HepG2 (cell line): ENCODE measurements around the gene CDC27. TPM values are rescaled to one million over a fixed set of nuclear protein-coding genes. Genes with fewer than 3 reads are reported as not detected.

Experiments used
- ATAC-seq: fragments of 200-7000 bp; cut with Tn5 transposase; 3 replicates; pipeline ENCODE4 v1.9.1; 2020; ENCODE audit warnings: mild to moderate bottlenecking, moderate library complexity
- BruUV-seq: library from RNA; stranded (reverse); fragments of 400-500 nt; replicated peaks from 2 replicates; lab custom pipeline; 2021; lab: Mats Ljungman, UMichigan
- CTCF ChIA-PET: fragments of 300-600 bp; formaldehyde crosslinking; extraction: SDS; loops from one replicate; lab custom pipeline; 2021; ENCODE audit warnings: low total read pairs, inconsistent platforms, low intra/inter-chr PET ratio; lab: Yijun Ruan, JAX
- POLR2A ChIA-PET: fragments of 350-600 bp; sonication (Branson Sonifier 250); formaldehyde crosslinking; loops from one replicate; lab custom pipeline; 2020; ENCODE audit warnings: antibody characterized with exemption, inconsistent platforms; lab: Yijun Ruan, JAX
- DNase-seq: peaks from one replicate; pipeline ENCODE4 v3.0.0-alpha.2; 2015; ENCODE audit warnings: low spot score
- FAIRE-seq: peaks from 3 replicates; lab custom pipeline; 2011; peaks lifted over from hg19 to GRCh38; lab: Jason Lieb, UNC
- H2AFZ ChIP-seq: one replicate; pipeline ENCODE4 v1.6.1; 2011; ENCODE audit warnings: low read length, inconsistent platforms
- H3K27ac ChIP-seq: fragments of 300-600 bp; 3 replicates; pipeline ENCODE4 v1.8.0; 2011; ENCODE audit warnings: mixed run types, mild to moderate bottlenecking, mixed read lengths, low read length, inconsistent platforms; ENCODE audit not compliant: insufficient read depth; ENCODE audit errors: extremely low read length
- H3K27me3 ChIP-seq, 2 experiments: fragments of 200-600 bp in 1 of 2; 2 replicates in 1 of 2; 3 replicates in 1 of 2; pipeline versions ENCODE4 v1.6.0 to v1.8.0; 2011; ENCODE audit warnings: low read length in 2 of 2, mild to moderate bottlenecking in 2 of 2, moderate library complexity in 2 of 2, inconsistent platforms in 1 of 2; ENCODE audit not compliant: insufficient read depth in 2 of 2, control insufficient read depth in 1 of 2
- H3K36me3 ChIP-seq, 2 experiments: fragments of 200-600 bp in 1 of 2; replicated peaks in 1 of 2; 2 replicates in 1 of 2; 3 replicates in 1 of 2; pipeline versions ENCODE4 v1.5.1 to v1.8.0; 2011; ENCODE audit warnings: low read length in 2 of 2, inconsistent platforms in 1 of 2; ENCODE audit not compliant: insufficient read depth in 2 of 2, control insufficient read depth in 1 of 2
- H3K4me1 ChIP-seq: 2 replicates; pipeline ENCODE4 v1.5.1; 2012; ENCODE audit warnings: low read length, inconsistent platforms; ENCODE audit not compliant: insufficient read depth
- H3K4me2 ChIP-seq: 2 replicates; pipeline ENCODE4 v1.6.0; 2011; ENCODE audit warnings: low read depth, low read length, inconsistent platforms
- H3K4me3 ChIP-seq, 3 experiments: fragments of 200-600 bp in 1 of 3; sonication (generic), shearing (Covaris generic) in 1 of 3; replicated peaks in 1 of 3; 2 replicates each; pipeline ENCODE4 v1.5.1; 2011 to 2016; ENCODE audit warnings: low read length in 3 of 3, inconsistent platforms in 2 of 3, low read depth in 2 of 3, mild to moderate bottlenecking in 2 of 3, control low read depth in 1 of 3, mixed read lengths in 1 of 3; ENCODE audit not compliant: insufficient read depth in 1 of 3
- H3K79me2 ChIP-seq: one replicate; pipeline ENCODE4 v1.6.1; 2011; ENCODE audit warnings: low read length, inconsistent platforms; ENCODE audit not compliant: insufficient read depth
- H3K9ac ChIP-seq: 2 replicates; pipeline ENCODE4 v1.6.0; 2011; ENCODE audit warnings: mild to moderate bottlenecking, low read depth, low read length, inconsistent platforms; ENCODE audit not compliant: insufficient read depth
- H3K9me3 ChIP-seq: 2 replicates; pipeline ENCODE4 v1.5.1; 2012; ENCODE audit warnings: mild to moderate bottlenecking, low read length
- H4K20me1 ChIP-seq: 2 replicates; pipeline ENCODE4 v1.6.0; 2011; ENCODE audit warnings: inconsistent platforms, mild to moderate bottlenecking, low read length, moderate library complexity; ENCODE audit not compliant: insufficient read depth
- HNRNPK ChIP-seq: fragments of 200-400 bp; formaldehyde crosslinking; IDR thresholded peaks from 2 replicates; pipeline ENCODE4 v1.6.1; 2018; ENCODE audit warnings: low read length, low read depth, moderate library complexity, mild to moderate bottlenecking; ENCODE audit not compliant: poor library complexity, severe bottlenecking
- POGK ChIP-seq: sonication (generic); formaldehyde crosslinking; conservative IDR thresholded peaks from 2 replicates; pipeline ENCODE4 v1.8.0; 2022; ENCODE audit warnings: mild to moderate bottlenecking, moderate library complexity, missing genetic modification reagents
- SCMH1 ChIP-seq: sonication (generic); formaldehyde crosslinking; IDR thresholded peaks from 2 replicates; pipeline ENCODE4 v1.9.0; 2021; ENCODE audit warnings: missing genetic modification reagents, mild to moderate bottlenecking, borderline replicate concordance
- ZNF124 ChIP-seq: sonication (generic); formaldehyde crosslinking; IDR thresholded peaks from 2 replicates; pipeline ENCODE4 v1.4.0; 2020; ENCODE audit warnings: missing genetic modification reagents
- ZNF576 ChIP-seq: sonication (generic); formaldehyde crosslinking; IDR thresholded peaks from 2 replicates; pipeline ENCODE4 v1.4.0; 2020; ENCODE audit warnings: mild to moderate bottlenecking, missing genetic modification reagents
- WGBS: methylation state at CpG from one replicate; pipeline ENCODE4 v1.1.6; 2017; ENCODE audit warnings: low lambda C conversion rate; 5-methylcytosine and 5-hydroxymethylcytosine counted together
- in situ Hi-C: cut with HindIII; loops from 2 replicates; pipeline ENCODE4 v1.10.0; 2017; ENCODE audit warnings: low pct_unique_long_range_greater_than_20kb; ENCODE audit not compliant: extremely low pct_ligation_motif_present
- intact Hi-C: fragments of 100-400 bp; cut with micrococcal nuclease; formaldehyde crosslinking; loops from one replicate; pipeline ENCODE4 v1.10.0; 2022; ENCODE audit not compliant: unreplicated experiment
- polyA plus RNA-seq, 8 experiments: library from polyadenylated mRNA; depleted of rRNA in 3 of 8; stranded (reverse) in 7 of 8; unstranded in 1 of 8; fragments of >200 nt; fragmentation: Illumina TruSeq in 4 of 8; extraction: Trizol in 4 of 8; gene quantifications; 2 replicates each; pipeline versions ENCODE4 v1.2.1 to v1.2.3, GENCODE V29; 2011 to 2016; ENCODE audit warnings: low read depth in 4 of 8, missing spikeins in 1 of 8, mixed read lengths in 1 of 8; ENCODE audit not compliant: insufficient read depth in 1 of 8
- total RNA-seq, 5 experiments: library from RNA; depleted of rRNA; stranded (reverse); fragments of >200 nt; fragmentation: Illumina TruSeq; extraction: Trizol; gene quantifications; 2 replicates each; pipeline ENCODE4 v1.2.3, GENCODE V29; 2016; ENCODE audit warnings: low read depth in 1 of 5

Gene CDC27
- total and polyA plus RNA-seq, 2 of the 13 experiments (the other 11 are each of a cell fraction or from before 2014, with no cell fraction given): 80.7 to 102 TPM

GRCh38 chr17:47096343-47096742, 92.8 kb downstream of the CDC27 start (continued):
- TF ChIP-seq SCMH1 (CRISPR knock-in tag) (no peak), ZNF124 (CRISPR knock-in tag) (no peak)

GRCh38 chr17:47095268-47095667, 93.8 kb downstream of the CDC27 start:
- Histone ChIP-seq H3K4me2 (no peak overlapping the region), H4K20me1 (no peaks in the 10 kb centered on the region), H3K27me3 (no peaks in the 10 kb centered on the region; a peak in 1 of 5 replicates), H3K9me3 (peaks cover 4% of the 10 kb centered on the region; the same call in 1 of the 2 replicates), H3K9ac (no peak overlapping the region), H3K36me3 (peaks cover 0 to 3% of the 10 kb centered on the region in 2 experiments; a peak in 2 of 5 replicates), H3K4me3 (no peak overlapping the region), H3K27ac (no peak overlapping the region), H2AFZ (no peak overlapping the region), H3K79me2 (peaks cover 11% of the 10 kb centered on the region), H3K4me1 (peaks cover 21% of the 10 kb centered on the region)
- ChIA-PET POLR2A (no interaction called here), CTCF (no interaction called here)
- no TSS peak for BruUV-seq
- 96% methylated on average over 4 of the region's 4 CpGs for WGBS
- TF ChIP-seq HNRNPK: peak; percentile 69
- TF ChIP-seq ZNF576 (CRISPR knock-in tag): no peak
- TF ChIP-seq POGK (CRISPR knock-in tag): no peak
- FAIRE-seq (no peak), DNase-seq (no peak), ATAC-seq (no peak)
- in situ Hi-C loops (no loop called here), intact Hi-C loops (no loop called here)
